ENCODE data around the gene TNFRSF4. TPM values are rescaled to one million over a fixed set of nuclear protein-coding genes. Genes with fewer than 3 reads are reported as not detected.

The TNFRSF4 gene
- total and polyA plus RNA-seq, 7 donors, result 1.4 to 4.6 (median 3.5) TPM

GRCh38 chr1:1182491-1183220 is 31.3 kb downstream of the TNFRSF4 start:
- 64 to 76% (median 65%) methylated on average over 33 to 39 of the region's 39 CpGs for WGBS, 3 donors
- H3K4me3 ChIP-seq, result no peak overlapping the region
- H3K9me3 ChIP-seq, result no peaks in the 10 kb centered on the region
- H3K36me3 ChIP-seq (ENCODE audit: insufficient read depth in 1 of 2, low read depth in 1 of 2), result no peaks in the 10 kb centered on the region
- ATAC-seq (peak in 3 of 4 donors; percentile 12 to 45 (median 21)), DNase-seq (peak in 1 of 2 donors; percentile 17)
- TF ChIP-seq CTCF (IDR thresholded peaks at IDR 0.05), result no peak
- H3K27ac ChIP-seq, result no peak overlapping the region
- peaks cover 0 to 37% (median 7%) of the 10 kb centered on the region in 3 donors for H3K27me3 ChIP-seq (ENCODE audit: insufficient read depth in 3 of 3, low read length in 2 of 3)
- intact Hi-C loops (cut with DNase I), result no loop called here
- H3K4me1 ChIP-seq, result no peaks in the 10 kb centered on the region

GRCh38 chr1:1181938-1182410 is 32.0 kb downstream of the TNFRSF4 start:
- no peak for ATAC-seq
- no peak overlapping the region for H3K4me3 ChIP-seq
- H3K9me3 ChIP-seq, result no peaks in the 10 kb centered on the region
- peaks cover 0 to 42% (median 8%) of the 10 kb centered on the region in 3 donors for H3K27me3 ChIP-seq (ENCODE audit: insufficient read depth in 3 of 3, low read length in 2 of 3)
- TF ChIP-seq CTCF (IDR thresholded peaks at IDR 0.05), result no peak
- DNase-seq, result peak; percentile 10 to 53
- intact Hi-C loops (cut with DNase I), result no loop called here
- no peaks in the 10 kb centered on the region for H3K4me1 ChIP-seq
- no peak overlapping the region for H3K27ac ChIP-seq
- WGBS, 3 donors, result 41 to 62% (median 61%) methylated on average over 21 of the region's 21 CpGs
- H3K36me3 ChIP-seq (ENCODE audit: insufficient read depth in 1 of 2, low read depth in 1 of 2), result no peaks in the 10 kb centered on the region

- peak in 1 of 2 donors; percentile 8 for DNase-seq
- peaks cover 0 to 48% (median 8%) of the 10 kb centered on the region in 3 donors for H3K27me3 ChIP-seq (ENCODE audit: insufficient read depth in 3 of 3, low read length in 2 of 3)
- no peaks in the 10 kb centered on the region for H3K36me3 ChIP-seq (ENCODE audit: insufficient read depth in 1 of 2, low read depth in 1 of 2)
- no peak for TF ChIP-seq CTCF (IDR thresholded peaks at IDR 0.05)
- H3K4me1 ChIP-seq, result no peaks in the 10 kb centered on the region
- H3K27ac ChIP-seq, result no peak overlapping the region
- 66 to 75% (median 68%) methylated on average over 26 of the region's 26 CpGs for WGBS, 3 donors
- intact Hi-C loops (cut with DNase I), result no loop called here
- no peak overlapping the region for H3K4me3 ChIP-seq
- H3K9me3 ChIP-seq, result no peaks in the 10 kb centered on the region
- ATAC-seq, result no peak
Observed at GRCh38 chr1:1181129-1181937, 32.6 kb downstream of the TNFRSF4 start.

- Histone ChIP-seq H3K4me3 (no peak overlapping the region), H3K27ac (no peak overlapping the region), H3K36me3 (ENCODE audit: insufficient read depth in 1 of 2, low read depth in 1 of 2) (no peaks in the 10 kb centered on the region), H3K4me1 (no peaks in the 10 kb centered on the region), H3K9me3 (no peaks in the 10 kb centered on the region), H3K27me3 (ENCODE audit: insufficient read depth in 3 of 3, low read length in 2 of 3) (peaks cover 0 to 56% (median 8%) of the 10 kb centered on the region in 3 donors)
- intact Hi-C loops (cut with DNase I), result no loop called here
- no peak for TF ChIP-seq CTCF (IDR thresholded peaks at IDR 0.05)
- 72 to 82% (median 73%) methylated on average over 43 to 51 of the region's 51 CpGs for WGBS, 3 donors
- ATAC-seq, result no peak
- DNase-seq, result peak in 1 of 2 donors; percentile 11
Observed at GRCh38 chr1:1179983-1180861, 33.7 kb downstream of the TNFRSF4 start.

Measured in psoas muscle (tissue), 8 donors.